RWPE1 (cell line): Measurements from ENCODE around the gene MTHFR.

Experiments
- CTCF ChIA-PET: fragments of 350-600 bp; sonication (Branson Sonifier 250); formaldehyde crosslinking; extraction: SDS; loops from one replicate; lab custom pipeline; 2021; lab: Yijun Ruan, JAX
- POLR2A ChIA-PET: fragments of 400-600 bp; formaldehyde crosslinking; extraction: SDS; loops from one replicate; lab custom pipeline; 2020; ENCODE audit warnings: antibody characterized with exemption; ENCODE audit not compliant: low non-redundant PET; lab: Yijun Ruan, JAX
- DNase-seq: peaks from one replicate; pipeline ENCODE4 v3.0.0; 2012; ENCODE audit warnings: low spot score
- H3K27ac ChIP-seq: fragments of 450-650 bp; 2 replicates; pipeline ENCODE4 v1.5.1; 2017
- CTCF ChIP-seq: fragments of 450-650 bp; conservative IDR thresholded peaks from 2 replicates; pipeline ENCODE4 v1.5.1; 2017; ENCODE audit warnings: low read depth, mild to moderate bottlenecking

Gene MTHFR

DNA sequence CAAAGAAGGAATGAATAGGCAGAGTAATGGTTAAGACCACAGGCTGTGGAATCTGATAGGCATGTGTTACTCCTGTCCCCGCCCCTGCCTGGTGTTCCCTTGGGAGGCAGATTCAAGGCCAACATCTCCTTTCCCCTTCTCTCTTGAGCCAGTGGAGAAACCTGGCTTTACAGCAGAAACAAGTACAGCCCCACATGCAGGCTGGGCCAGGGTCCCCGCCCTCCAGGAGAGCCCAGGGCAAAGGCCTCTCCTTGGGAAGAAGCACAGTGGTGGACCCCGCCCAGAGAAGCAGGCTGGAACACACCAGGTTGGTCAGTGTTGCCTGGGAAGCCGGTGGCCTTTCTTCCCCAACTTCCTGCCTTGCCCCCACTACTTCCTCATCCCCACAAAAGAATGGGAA, 36.9 kb downstream of the MTHFR start:
- ChIA-PET POLR2A (no interaction called here), CTCF (interaction anchor here (0.6 kb wide), 1 partner anchor 198 kb away, joined by 8 read pairs; no protein-coding TSS in a partner anchor)
- no peak for DNase-seq
- TF ChIP-seq CTCF = no peak
- no peak overlapping the region for H3K27ac ChIP-seq

- ChIA-PET CTCF (interaction anchor here (0.6 kb wide), 1 partner anchor 199 kb away, joined by 8 read pairs; no protein-coding TSS in a partner anchor), POLR2A (no interaction called here)
- no peak overlapping the region for H3K27ac ChIP-seq
- TF ChIP-seq CTCF = no peak
- DNase-seq = no peak
These were observed 37.7 kb downstream of the MTHFR start for GRCh38 chr1:11767922-11768704.

DNA sequence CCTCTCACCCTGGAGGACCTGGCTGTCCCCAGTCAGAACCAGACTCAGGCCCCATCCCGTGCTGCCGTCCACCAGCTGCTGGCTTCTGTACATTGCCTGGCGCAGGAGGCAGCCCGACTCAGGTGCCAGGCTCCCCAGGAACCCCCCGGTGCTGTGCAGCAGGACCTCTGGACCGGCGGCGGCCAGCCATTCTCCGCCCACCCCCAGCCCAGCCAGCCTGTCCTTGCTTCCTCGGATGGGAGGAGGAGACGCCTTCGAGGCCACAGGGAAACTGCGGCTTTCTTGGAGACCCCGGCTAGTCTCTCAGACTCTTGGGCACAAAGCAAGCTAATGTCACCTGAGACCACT, 39.4 kb downstream of the MTHFR start:
- H3K27ac ChIP-seq = no peak overlapping the region
- no peak for DNase-seq
- POLR2A ChIA-PET = no interaction called here
- no peak for TF ChIP-seq CTCF
- CTCF ChIA-PET = no interaction called here

DNA sequence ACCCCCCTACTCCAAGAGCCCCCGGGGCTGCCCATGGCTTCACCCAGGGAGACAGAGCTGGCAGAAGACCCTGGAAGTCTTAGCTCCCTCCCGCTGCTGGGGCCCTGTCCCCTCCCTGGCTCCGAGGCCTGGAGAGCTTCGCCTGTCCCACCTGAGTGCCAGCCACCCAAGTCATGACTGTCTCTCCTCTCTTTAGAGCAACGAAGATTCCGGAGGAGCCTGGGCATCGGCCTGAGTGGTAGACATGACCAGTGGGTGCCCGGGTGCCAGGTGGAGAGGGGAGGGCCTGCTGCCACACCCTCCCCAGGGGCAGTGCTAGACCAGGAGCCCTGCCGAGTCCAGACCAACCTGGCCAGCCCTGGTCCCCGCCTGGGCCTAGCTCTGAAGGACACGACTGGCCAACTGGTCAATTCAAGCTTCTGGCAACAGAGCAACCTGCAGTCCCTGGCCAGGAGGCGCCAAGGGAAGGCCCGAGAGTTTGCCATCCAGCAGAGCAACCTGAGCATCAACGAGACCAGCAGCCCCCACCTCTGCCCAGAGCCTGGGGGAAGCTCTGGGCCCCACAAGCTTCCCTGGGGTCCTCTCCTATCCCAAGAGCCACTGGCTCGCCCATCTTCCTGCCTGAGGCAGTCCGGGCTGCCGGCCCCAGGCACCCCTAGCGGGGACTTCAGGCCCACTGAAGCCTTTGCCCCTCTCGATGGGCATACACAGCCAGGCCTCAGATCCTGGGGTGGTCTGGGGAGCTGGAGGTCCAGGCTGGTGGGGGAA, 39.9 kb downstream of the MTHFR start:
- TF ChIP-seq CTCF = no peak
- ChIA-PET POLR2A (no interaction called here), CTCF (interaction anchor here (0.6 kb wide), 1 partner anchor 102 kb away, joined by 7 read pairs; the partner anchor contains the start of gene FBXO6)

DNA sequence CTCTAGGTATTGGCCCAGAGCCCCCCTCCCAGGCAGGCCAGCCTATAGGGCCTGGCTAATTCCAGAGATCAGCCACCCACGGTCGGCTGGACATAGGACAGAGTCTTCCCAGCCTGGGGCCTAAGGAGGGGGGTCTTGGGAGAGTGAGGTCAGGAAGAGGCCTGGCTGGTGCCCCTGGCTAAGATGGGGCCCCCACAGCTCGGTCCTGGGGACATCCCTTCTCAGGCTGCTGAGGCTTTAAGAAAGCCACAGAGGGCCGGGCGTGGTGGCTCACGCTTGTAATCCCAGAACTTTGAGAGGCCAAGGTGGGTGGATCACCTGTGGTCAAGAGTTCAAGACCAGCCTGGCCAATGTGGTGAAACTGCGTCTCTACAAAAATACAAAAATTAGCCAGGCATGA, 41.2 kb downstream of the MTHFR start:
- TF ChIP-seq CTCF = no peak
- no peak overlapping the region for H3K27ac ChIP-seq
- POLR2A ChIA-PET = no interaction called here
- CTCF ChIA-PET = interaction anchor here (0.7 kb wide), 1 partner anchor 117 kb away, joined by 3 read pairs; no protein-coding TSS in a partner anchor
- no peak for DNase-seq

More for the DNA sequence above, 39.9 kb downstream of the MTHFR start:
- no peak overlapping the region for H3K27ac ChIP-seq
- DNase-seq = no peak

DNA sequence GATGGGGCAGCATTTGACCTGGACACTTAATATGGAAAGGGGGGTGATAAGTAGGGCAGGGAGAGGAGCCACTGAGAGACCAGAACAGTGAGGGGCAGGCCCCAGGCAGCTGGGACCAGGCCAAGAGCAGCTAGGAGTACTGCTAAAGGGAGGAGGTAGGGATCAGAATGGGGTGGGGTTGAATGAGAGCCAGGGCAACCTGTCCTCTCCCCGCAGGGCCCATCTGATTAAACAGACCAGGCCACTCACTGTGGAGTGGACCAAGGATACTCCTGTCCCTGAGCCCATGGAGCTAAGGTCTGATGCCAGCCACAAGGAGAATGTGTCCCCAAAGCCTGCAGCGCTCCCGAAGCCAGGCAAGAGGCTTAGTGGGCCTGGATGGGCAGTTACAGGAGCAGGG, 41.6 kb downstream of the MTHFR start:
- DNase-seq = no peak
- CTCF ChIA-PET = interaction anchor here (0.7 kb wide), 1 partner anchor 118 kb away, joined by 3 read pairs; no protein-coding TSS in a partner anchor
- TF ChIP-seq CTCF = no peak
- POLR2A ChIA-PET = no interaction called here
- no peak overlapping the region for H3K27ac ChIP-seq
